Skeletal muscle cell (primary cell): ENCODE data around the gene SURF2.
"Not testable (repeated sequence)": the region's sequence is repeated elsewhere in the genome, so short reads cannot be mapped to it uniquely, and the experiment has no call there.

Source experiments
- DNase-seq: peaks from one replicate; pipeline ENCODE4 v3.0.0-alpha.2; 2010; ENCODE audit warnings: low read depth
- H3K4me3 ChIP-seq: 2 replicates; pipeline ENCODE4 v1.5.1; 2011; ENCODE audit warnings: low read depth, mild to moderate bottlenecking, control low read depth, low read length, moderate library complexity

Gene SURF2

DNA sequence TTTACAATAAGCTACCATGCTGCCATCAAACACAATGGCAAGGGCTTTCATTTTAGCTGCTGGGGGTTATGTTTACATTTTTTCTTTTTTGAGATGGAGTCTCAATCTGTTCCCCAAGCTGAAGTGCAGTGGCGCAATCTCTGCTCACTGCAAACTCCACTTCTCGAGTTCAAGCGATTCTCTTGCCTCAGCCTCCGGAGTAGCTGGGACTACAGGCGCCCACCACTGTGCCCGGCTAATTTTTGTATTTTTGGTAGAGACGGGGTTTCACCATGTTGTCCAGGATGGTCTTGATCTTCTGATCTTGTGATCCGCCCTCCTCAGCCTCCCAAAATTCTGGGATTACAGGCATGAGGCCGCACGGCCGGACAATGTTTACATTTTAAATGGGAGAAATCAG, 21.5 kb upstream of the SURF2 start:
- peak overlapping the region; percentile 81 for H3K4me3 ChIP-seq
- not testable (repeated sequence) for DNase-seq

DNA sequence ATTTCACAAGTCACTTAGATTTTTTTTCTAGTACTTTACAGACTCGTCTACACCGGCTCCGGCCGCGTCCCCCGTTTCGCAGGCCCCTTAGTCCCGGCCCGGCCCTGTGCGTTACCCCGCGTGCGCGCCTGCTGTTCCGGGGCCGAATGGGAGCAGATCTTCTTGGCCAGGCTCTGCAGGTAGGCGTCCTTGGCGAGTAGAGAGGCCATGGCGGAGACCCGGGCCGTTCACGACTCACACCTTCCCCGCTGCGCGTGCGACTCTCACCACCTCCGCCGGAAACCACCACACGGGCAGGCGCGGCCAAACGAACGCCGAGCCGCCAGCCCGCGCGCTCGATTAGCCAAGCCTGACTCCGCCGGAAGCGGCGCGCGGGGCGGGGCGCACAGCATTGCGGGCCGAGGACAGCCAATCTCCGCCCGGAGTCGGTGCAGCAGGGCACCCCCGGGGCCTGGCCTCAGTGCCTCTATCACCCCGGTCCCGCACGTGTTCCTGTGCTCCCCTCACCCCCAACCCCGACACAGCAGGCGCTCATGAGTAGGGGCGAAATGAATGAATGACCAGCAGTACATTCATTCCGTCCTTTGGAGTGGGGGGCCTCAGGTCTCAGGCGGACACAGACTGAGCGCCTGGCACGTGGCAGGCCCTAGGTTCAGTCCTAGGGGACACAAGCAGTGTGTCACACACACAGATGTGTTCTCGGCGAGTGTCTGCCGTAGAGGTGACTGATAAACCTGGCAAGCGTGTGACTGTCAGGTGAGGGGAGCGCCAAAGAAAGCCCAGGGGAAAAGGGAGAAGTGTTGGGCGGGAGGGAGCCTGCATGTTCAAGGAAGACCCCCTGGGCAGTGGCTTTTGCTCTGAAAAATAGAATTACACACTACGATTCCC, 20.2 kb upstream of the SURF2 start, which contains the start of gene SURF6:
TSS of gene SURF6 (minus strand) at position 265 of the 888 bp plus-strand sequence. CDS start at position 209, 56 bp downstream.
- peak; percentile 60 for DNase-seq
- H3K4me3 ChIP-seq, result peak within 1 kb of the TSS; percentile 81

DNA sequence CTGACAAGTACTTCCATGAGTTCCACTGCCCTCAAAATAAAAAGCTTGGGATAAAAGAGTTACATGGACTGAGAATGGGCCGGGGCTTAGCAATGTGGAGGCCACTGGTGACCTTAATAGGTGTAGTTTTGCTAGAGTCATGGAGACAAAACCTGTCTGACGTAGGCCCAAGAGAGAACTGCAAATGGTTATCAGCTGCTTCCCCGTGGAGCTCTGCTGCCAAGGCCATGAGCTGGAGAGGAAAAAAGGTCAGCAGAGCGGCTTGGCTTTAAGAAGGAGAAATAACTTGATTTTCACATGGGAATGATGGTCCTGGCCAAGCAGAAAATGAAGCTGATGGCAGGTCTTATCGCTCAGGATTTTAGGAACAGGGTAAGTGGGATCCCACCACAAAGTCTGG, 16.7 kb upstream of the SURF2 start:
- no peak overlapping the region for H3K4me3 ChIP-seq
- DNase-seq, result no peak

DNA sequence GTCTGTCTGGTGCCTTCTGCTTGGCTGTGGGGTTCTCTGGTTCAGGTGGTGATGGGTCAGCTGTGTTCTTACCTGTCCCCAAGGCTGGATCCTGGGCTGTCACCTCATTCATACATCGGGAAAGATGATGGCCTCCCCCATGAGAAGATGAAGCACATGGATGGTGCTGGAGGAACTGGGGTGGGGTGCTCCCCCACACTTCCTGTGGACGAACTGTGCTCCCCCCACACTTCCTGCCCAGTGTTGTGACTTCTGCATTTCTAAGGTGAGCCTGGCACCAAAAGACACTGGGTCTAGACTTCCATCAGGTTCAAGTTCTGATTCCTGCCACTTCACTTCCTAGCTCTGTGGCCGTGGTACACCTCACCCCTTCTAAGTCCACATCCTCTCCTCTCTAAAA, 16.1 kb upstream of the SURF2 start:
- H3K4me3 ChIP-seq, result no peak overlapping the region
- DNase-seq, result no peak

DNA sequence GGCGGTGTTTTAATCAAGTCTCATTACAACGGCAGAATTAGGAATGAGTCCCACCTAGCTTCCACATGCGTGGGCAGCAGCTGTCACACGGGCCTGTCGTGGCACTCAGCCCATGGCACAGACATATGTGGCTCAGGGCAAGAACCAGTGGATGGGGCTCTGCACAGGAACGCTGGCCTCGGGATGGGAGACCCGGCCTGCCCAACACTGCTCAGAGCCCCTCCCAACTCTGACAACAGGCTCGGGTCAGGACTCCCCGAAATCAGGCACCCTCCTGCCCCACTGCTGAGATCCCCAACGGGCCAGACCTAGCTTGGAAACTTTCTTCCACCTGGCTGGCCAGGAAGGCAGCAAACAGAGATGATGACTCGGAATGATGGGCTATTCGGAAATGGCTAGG, 15.4 kb upstream of the SURF2 start:
- DNase-seq, result no peak
- H3K4me3 ChIP-seq, result no peak overlapping the region

DNA sequence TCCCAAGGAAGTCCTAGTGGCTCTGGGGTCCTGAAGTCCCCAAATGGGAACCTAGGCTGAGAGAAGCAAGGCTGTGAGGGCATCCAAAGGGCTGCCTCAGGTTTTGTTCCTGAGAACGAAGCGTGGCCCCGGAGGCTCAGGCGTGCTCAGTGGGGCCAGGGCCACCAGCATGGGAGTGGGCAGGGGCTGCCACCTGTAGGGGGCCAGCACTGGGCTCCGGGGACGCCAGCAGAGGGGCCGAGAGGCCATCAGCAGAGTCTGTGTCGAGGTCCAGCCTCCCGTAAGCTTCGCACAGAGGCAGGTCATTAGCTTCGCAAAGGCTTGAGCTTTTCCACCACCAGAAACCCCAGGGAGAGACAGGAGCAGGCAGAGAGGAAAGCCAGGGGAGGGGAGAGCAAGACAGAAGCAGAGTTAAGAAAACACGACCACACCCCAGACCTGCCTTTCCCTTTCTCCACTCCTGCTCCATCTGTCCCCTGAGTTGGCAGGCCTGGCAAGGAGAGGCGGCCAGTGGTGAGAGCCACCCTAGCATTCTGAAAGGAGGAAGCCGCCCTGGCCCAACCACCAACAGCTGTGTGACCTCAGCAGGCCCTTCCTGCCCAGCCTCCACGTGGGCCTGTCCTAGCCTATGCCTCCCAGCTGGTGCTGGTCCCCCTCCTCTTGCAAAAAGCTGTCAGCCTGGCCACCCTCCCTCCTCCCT, 14.8 kb upstream of the SURF2 start:
- DNase-seq, result no peak
- H3K4me3 ChIP-seq, result no peak overlapping the region

DNA sequence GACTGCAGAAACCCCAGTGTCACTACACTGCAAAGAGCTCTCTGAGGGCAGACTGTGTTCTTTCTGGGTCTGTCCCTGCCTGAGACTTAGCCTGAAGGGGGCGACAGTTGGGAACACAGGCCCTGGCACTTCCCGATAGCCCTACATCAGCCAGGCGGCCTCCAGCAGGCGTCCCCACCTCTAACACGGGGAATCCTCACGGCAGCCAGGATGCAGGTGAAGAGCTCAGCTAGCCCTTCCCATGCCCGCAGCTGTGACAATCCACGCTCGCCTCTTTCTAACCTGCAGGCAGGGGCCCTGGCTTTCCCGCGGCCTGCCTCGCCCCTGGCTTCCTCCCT, 14.3 kb upstream of the SURF2 start:
- no peak for DNase-seq
- H3K4me3 ChIP-seq, result no peak overlapping the region

DNA sequence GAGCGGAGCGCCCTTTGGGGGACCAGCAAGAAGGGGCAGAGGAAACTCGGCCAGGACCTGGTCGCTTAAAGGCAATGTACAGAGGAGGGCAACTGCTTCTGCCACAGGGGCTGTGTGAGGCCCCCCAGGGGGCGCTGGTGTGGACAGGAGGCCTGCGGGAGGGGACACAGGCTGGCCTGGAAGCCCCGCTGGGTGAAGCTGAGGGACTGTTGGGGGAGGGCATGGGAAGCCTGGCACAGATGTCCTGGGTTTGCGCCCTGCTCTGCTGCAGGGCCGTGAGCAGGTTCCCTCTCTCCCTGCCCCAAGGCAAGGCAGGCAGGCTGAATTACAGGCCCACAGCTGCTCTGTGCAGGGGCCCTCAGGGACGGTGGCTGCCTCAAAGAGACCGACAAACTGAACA, 13.8 kb upstream of the SURF2 start:
- DNase-seq, result no peak
- no peak overlapping the region for H3K4me3 ChIP-seq

DNA sequence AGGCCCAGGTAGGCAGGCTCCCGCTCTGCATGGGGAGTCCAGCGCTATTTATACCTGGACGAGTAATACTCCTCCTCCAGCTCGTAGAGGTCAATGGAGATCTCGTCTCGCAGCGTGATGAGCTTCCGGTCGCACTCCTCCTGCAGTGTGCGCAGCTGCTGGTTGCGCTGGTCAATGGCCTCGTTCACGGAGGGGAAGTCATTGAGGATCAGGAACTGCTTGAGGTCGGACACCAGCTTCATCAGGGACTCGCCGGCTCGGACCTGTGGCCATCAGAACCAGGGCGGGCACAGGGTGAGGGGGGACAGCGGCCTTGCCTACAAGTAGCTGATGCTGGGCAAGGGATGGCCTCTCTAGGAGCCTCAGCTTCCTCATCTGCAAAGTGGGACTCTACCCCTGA, 12.3 kb upstream of the SURF2 start:
- no peak overlapping the region for H3K4me3 ChIP-seq
- DNase-seq, result no peak

DNA sequence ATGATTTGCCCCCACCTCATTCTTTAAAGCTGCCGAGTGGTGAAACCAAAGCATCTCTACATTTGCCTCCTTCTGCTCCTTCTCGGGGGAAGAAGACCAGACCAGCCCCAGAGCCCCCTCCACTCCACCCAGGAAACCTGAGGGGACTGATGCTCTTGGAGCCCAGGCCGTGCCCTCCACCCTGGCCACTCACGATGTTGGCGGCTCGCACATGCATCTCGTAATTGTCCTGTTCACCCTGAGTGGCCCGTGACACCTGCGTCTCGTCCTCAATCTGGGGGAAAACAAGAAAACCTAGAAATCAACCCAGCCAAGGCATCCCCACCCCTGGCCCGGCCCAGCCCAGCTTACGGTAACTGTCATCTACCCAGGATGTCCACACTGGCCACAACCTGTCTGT, 11.4 kb upstream of the SURF2 start:
- H3K4me3 ChIP-seq, result no peak overlapping the region
- no peak for DNase-seq

DNA sequence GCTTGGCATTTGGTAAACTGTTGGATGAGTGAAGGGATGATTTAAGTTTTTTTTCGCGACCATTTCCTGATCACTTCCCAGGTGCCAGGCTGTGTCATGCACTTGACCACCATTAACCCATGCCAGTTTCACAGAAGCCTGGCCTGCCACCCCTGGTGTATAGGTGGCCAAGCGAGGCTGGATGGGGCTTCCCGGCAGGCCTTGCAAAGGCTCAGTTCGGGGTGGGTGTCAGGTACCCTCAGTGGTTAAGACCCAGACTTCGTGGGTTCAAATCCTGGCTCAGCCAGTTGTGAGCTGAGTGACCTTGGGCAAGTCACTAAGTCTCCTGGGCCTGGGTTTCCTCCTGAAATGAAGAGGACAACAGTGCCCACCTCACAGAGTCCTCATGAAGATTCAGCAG, 10.8 kb upstream of the SURF2 start:
- H3K4me3 ChIP-seq, result no peak overlapping the region
- DNase-seq, result no peak

DNA sequence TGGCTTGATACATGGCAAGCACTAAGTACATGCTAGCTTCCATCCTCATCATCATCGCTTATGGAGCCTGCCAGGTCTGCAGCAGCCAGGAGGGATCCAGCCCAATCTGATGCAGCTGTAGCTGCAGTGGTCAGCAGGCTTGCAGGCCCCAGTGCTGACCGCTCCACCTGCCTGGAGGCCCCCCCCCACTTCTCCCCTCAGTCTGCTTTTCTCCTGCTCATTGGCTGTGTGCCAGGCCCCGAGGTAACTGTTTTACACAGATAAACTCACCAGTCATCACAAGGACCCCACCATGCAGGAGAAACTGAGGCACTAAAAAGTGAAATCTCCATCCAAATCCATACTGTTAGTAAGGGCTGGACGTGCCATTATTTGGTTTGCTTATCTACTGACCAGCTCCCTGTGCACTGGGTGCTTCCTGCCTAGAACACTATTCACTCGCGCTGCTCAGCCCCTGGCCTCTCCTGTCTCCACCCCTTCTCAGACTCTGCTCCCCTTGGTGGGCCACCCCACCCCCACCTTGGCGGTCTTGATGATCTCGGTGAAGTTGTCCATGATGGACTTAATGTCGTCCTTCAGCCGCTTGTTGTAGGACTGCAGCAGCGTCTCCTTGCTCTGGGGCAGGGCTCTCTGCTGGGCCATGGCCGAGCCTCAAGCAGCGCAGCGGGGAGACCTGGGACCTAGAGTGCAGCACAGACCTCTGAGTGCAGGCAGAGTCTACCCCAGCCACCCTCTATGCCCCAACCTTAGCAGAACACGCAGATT, 10.1 kb upstream of the SURF2 start:
- no peak for DNase-seq
- H3K4me3 ChIP-seq, result peak overlapping the region; percentile 97

DNA sequence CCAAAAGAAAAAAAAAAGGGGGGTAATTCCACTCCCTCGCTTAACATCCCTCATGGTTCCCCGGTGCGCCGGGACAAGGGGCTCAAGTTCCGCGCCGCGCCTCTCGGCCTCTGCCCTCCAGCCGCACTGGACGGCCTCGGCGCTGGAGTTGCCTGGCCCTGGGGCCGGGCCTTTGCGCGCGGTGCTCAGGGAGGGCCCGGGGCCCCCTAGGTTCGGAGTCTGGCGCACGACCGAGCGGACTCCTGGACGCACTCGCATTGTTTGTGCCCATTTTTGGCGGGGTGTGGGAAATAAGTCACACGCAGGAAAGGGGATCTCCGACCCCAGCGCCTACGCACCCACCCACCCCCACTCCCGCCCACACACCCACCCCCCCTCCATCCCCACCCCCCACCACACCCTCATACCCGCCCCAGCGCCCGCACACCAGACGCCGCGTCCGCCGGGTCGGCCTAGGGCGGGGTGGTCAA, 8.8 kb upstream of the SURF2 start:
- peak overlapping the region; percentile 97 for H3K4me3 ChIP-seq
- DNase-seq, result no peak

DNA sequence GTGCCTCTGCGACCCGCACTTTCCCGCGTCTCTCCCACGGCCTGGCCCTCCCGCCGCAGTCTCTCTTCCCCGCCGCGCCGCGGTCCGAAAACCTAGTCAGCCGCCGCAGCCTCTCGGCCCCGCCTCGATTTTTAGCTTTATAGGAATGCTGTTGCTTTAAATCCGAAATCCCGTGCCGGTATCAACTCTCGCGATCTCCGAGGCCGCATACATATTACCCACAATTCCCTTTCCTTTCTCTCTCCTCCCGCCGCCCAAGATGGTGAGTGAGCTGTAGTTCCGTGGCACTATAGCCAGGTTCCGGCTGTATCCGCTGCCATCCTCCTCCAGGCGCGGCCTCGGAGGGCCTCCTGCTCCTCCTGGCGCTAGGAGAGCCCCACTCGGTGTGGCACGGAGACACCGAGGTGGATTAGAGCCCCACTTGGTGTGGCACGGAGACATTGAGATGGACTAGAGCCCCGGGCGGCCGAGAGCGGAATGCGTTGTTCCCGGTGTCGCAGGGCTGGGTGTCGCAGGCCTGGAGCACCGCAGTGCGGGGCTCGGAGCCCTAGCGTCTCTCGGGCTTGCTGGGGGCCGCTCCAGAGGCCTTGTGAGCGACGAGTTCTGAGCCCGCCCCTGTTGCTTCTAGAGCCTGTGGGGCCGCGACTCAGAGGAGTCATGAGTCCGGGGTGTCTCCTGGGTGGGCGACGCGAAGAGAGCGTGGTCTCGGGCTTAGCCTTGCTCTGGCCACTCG, 8.2 kb upstream of the SURF2 start, which contains the start of the genes MED22 and RPL7A:
TSS of gene MED22 (minus strand) at position 147 of the 733 bp plus-strand sequence. CDS start 1,469 bp downstream, outside the sequence.
TSS of gene RPL7A (plus strand) at position 234 of the 733 bp plus-strand sequence. CDS start at position 260, 26 bp downstream.
- peak within 1 kb of the TSS; percentile 97 for H3K4me3 ChIP-seq
- DNase-seq, result peak; percentile 87

DNA sequence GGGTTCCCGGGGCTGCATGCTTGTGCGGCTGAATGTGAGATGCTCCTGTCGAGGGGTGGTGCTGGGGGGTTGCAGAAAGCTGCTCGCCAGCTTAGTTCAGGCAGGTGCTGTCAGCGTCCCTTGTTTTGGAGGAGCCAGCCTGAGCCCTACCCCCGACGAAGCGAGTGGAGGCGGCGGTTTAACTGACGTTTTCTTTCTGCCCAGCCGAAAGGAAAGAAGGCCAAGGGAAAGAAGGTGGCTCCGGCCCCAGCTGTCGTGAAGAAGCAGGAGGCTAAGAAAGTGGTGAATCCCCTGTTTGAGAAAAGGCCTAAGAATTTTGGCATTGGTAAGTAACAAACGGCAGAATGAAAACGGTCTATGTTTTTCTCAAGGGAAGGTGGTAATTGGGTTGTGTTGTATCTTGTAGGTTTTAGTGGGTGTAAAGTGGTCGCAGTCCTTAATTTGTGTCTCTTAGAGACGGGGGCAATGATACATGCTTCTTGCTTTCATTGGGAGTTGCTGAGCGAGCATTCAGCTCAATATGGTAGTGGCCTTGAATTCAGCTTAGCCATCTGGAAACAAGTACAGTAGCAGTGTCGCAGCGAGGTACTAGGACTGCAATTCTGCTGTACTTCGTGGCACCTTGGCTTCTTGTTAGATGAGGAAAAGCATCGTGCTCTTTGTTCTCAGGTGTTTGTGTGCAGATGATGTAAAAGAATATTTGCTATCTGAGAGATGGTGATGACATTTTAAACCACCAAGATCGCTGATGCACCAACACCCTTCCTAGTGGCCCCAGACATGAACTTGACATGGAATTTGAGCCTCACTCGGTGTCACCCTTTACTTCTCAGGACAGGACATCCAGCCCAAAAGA, 7.4 kb upstream of the SURF2 start:
- peak overlapping the region; percentile 97 for H3K4me3 ChIP-seq
- no peak for DNase-seq

DNA sequence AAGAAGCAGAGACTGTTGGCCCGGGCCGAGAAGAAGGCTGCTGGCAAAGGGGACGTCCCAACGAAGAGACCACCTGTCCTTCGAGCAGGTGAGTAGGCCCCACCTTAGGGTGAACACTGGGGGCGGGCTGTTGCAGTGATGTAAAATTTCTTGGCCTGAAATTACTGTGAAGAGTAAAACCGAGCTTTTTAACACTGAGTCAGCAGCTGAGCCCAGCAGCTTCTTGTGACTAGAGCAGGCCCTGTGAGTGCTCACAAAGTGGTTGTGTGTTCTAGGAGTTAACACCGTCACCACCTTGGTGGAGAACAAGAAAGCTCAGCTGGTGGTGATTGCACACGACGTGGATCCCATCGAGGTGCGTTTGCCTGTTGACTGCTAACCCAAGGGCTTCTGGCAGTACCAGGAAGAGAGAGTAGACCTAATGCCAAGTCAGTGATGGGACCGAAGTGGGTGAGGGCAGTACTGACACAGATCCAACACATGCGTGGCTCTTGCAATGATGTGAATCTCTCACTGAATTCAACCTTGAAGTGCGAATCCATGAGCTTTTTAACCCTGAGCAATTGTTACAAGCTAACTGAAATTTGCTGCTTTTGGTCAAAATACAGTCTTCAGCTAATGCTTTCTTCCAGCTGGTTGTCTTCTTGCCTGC, 6.3 kb upstream of the SURF2 start:
- DNase-seq, result no peak
- no peak overlapping the region for H3K4me3 ChIP-seq

DNA sequence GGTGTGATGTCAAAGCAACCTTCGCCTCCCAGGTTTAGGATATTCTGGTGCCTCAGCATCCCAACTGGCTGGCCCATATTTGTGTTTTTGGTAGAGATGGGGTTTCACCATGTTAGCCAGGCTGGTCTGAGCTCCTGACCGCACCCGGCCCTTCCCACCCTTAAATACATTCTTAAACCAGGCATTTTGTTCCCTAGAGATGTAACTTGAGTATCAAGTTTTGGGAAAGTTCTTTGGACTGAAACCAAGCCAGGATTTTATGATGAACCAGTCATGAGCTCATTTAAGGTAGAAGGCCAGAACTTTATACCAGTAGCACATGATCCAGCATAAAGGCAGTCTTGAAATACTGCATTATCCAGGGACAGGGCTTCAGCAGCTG, 4.8 kb upstream of the SURF2 start:
- DNase-seq, result no peak
- H3K4me3 ChIP-seq, result no peak overlapping the region
